GM21576 (cell line): Measurements from ENCODE around the gene TTYH3.
A peak's percentile ranks its signal among the peaks of the same experiment; 100 is the strongest.

Experiments
- ATAC-seq: cut with Tn5 transposase; IDR thresholded peaks from one replicate; pipeline ENCODE4 v1.9.1; 2021; ENCODE audit warnings: mild to moderate bottlenecking, moderate library complexity; ENCODE audit not compliant: unreplicated experiment

The TTYH3 gene

DNA sequence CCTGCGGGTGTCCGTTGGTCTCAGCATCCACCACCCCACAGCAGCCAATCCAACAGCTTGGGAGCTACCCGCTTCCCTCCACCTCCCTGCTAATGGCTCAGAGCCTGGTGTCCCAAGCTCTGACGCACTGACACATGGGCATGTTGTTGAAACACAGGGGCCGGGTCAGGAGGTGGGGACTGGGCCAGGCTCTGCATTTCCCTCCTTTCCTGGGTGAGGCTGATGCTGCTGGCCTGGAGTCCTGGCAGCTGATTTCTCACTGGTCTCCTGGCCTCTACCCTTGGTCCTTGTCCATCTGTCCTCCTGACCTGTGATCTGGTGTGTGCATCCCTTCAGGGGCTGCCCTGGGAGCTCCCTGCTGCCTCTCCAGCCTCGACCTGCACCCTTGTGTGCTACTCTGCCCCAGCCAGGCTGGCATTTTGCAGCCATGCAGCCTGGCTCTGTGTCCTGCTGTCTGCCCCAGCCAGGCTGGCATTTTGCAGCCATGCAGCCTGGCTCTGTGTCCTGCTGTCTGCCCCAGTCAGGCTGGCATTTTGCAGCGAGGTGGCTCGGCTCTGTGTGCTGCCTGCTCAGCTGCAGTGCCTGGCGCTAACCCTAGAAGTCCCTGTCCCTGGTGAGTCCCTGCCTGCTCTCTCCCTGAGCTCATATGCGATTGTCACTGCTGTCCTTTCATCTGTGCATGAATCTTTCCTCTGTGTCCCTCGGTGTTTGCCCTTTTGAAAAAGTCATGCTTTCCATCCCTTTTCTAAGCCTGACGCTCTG is 70.2 kb downstream of the TTYH3 start:
- no peak for ATAC-seq

DNA sequence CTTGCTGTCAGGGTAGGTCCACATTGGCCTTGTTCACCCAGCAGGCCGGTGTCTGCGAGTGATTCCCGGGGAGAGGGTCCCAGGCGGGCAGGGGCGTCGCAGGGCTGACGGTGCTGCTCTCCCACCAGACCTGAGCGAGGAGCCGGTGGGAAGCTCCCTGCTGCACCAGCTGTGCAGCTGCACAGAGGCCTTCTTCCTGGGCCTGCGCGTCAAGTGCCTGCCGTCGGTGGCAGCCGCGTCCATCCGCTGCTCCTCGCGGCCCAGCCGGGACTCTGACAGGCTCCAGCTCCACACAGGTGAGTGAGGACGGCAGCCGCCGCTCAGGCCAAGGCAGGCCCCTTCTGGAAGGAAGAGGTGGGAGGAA is 70.8 kb downstream of the TTYH3 start:
- no peak for ATAC-seq

DNA sequence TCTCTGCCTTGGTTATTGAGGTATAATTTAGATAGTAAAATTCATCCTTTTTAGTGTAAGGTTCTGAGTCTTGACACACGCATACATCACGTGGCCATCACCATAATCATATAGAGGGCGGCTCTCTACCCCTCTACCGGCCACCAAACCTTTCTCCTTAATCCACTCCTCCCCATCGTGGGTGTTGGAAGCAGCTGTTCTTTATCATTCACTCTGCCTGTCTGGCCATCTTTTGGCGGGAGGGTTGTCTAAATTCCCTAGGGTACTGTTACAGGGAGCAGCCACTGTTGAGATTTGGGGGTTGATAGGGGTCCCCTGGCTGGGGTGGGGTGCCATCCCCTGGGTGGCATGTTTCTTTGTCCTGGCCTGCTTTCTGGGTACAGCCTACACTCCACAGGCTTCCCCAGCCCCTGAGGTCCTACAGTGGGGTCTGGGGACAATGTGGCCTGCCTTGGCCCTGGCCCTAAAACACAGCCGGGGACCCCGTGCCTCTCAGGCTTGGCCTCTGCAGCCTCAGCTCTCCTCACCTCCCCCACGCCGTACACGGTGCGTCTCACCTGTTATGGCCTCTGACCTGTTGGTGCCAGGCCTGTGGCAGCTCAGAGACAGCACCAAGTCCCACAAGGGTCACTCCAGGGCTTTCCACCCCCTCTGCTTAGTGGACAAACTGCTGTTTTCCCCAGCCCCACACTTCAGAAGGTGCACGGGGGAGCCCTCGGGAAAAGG is 73.7 kb downstream of the TTYH3 start:
- ATAC-seq: no peak

DNA sequence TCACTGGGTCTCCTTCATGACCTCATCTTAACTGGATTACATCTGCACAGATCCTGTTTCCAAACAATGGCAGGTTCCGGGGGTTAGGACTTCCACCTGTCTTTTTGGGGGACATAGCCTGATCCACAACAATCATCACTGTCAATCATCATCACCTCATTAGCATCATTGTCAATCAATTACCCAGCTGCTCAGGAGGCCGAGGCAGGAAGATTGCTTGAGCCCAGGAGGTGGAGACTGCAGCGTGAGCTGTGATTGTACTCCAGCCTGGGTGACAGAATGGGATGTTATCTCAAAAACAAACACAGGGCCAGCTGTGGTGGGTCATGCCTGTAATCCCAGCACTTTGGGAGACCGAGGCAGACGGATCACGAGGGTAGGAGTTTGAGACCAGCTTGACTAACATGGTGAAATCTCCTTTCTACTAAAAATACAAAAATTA is 74.9 kb downstream of the TTYH3 start:
- no peak for ATAC-seq

DNA sequence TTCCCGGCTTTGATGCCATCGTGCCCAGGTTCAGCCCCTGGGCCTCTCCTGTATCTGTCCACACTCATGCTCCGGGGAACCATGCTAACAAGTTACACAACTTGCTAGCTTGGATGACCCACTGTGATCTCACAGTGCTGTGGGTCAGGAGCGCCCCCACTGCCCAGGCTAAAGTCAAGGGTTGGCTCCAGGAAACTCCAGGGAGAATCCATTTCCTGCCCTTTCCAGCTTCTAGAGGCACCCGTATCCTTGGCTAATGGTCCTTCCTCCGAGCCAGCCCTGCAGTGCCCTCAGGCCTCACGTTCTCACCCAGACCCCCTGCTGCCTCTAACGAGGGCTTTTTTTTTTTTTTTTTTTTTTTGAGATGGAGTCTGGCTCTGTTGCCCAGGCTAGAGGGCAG is 75.7 kb downstream of the TTYH3 start:
- no peak for ATAC-seq

DNA sequence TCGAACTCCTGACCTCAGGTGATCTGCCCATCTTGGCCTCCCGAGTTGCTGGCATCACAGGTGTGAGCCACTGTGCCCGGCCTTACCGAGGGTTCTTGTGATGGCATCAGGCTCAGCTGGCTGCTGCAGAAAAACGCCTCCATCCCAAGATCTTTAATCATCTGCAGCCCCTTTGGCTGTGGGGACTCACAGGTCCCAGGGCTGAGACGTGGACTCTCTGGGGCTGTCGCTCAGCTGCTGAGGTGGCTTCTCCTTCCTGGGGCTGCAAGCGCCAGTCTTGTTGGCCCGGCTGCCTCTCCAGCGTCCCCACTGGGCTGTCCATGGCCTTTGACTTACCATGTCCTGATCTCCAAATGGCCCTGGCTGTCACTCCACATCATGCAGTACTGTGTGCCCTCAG is 76.3 kb downstream of the TTYH3 start:
- ATAC-seq: no peak

DNA sequence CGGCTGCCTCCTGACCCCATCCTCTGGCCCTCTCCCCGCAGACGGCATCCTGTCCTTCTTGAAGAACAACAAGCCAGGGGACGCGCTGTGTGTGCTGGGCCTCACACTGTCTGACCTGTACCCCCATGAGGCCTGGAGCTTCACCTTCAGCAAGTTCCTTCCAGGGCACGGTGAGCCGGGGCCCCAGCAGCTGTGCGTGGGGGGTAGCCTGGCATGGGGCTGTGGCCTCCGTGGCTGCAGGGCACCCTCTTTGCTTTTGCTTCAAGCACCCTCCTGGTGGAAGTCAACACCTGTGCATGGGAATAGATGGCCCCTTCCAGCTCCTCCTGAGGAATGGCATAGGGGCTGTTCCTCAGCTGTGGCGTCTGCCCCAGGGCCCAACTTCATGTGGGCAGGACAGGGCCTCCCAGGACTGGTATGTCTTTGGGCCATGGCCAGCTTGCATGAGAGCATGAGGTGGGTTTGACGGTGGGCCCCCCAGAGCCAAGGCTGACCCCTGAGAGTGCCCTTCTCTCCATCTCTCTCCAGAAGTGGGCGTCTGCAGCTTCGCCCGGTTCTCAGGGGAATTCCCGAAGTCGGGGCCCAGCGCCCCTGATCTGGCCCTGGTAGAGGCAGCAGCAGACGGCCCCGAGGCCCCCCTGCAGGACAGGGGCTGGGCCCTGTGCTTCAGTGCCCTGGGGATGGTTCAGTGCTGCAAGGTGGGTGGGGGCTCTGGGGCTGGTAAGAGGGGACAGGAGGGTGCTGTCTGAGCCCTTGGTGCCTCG is 76.9 kb downstream of the TTYH3 start:
- ATAC-seq: no peak

DNA sequence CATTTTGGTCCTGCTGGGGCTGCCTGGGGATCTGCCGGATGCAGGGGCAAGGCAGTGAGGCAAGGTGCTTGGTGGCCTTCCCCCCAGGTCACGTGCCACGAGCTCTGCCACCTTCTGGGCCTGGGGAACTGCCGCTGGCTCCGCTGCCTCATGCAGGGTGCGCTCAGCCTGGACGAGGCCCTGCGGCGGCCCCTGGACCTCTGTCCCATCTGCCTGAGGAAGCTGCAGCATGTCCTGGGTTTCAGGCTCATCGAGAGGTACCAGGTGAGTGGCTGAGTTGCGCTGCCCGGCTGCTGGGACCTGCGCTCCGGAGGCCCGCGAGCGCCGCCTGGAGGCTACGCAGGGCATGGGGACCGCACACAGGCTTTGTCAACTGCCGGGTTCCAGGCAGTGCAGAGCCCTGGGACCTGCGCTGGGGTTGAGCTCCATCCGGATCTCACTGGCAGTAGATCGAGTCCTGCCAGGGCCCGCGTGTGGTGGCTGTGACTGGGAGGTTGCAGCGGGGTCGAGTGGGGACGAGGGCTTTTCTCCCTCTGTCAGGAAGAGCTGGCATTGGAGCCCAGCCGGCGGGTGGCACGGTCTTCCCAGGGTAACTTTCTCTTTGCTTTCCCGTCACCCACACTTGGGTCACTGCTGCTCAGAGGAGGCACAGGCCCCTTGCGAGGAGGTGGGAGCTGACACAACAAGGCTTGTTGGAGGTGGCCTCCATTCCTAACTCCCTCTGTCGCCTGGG is 77.9 kb downstream of the TTYH3 start:
- peak; percentile 70 for ATAC-seq

DNA sequence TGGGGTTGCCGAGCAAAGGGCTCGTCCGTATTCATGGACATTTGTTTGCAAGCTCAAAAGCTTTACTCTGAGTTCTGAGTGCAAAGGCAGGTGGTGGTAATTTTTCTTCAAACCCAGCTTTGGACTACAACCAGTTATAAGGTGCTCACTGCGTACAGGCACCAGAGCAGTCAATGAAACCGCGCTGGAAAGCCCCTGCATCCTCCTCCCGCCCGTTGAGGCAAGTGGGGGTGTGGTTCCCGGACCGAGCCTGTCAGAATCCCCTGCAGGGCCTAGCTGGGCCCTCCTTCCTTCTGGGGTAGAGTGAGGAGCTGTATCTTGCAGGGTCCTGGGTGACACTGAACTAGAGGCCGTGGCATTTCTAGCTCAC is 78.5 kb downstream of the TTYH3 start:
- ATAC-seq: peak; percentile 48

DNA sequence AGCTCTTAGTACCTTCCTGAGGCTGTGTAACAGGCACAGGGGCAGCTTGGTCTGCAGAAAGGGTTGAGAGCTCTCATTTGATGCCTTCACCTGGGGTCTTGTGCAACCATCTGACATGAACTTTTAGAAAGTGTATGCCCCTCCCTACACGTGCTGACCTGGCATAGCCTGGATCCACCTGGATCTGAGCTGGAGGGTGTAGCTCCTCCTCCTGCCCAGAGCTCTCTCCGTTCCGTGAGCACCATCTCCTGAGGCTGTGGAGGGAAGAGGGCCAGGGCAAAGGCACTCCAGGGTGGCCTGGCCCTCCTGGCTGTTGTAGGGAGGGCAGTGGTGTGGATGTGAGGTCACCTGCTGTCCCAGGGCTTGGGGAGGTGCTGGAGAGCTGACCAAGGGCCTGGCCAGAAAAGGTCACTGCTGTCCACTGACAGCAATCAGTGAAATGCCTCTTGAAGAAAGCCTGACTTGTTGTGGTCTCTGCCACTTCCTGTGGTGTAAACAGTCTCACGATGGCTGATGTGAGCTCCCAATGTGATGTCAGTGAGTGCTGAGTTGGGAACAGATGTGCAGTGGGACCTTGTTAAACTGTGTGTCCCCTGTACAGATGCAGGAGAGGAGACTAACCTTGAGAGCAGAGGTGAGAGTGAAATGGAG is 79.2 kb downstream of the TTYH3 start:
- ATAC-seq: peak; percentile 41

DNA sequence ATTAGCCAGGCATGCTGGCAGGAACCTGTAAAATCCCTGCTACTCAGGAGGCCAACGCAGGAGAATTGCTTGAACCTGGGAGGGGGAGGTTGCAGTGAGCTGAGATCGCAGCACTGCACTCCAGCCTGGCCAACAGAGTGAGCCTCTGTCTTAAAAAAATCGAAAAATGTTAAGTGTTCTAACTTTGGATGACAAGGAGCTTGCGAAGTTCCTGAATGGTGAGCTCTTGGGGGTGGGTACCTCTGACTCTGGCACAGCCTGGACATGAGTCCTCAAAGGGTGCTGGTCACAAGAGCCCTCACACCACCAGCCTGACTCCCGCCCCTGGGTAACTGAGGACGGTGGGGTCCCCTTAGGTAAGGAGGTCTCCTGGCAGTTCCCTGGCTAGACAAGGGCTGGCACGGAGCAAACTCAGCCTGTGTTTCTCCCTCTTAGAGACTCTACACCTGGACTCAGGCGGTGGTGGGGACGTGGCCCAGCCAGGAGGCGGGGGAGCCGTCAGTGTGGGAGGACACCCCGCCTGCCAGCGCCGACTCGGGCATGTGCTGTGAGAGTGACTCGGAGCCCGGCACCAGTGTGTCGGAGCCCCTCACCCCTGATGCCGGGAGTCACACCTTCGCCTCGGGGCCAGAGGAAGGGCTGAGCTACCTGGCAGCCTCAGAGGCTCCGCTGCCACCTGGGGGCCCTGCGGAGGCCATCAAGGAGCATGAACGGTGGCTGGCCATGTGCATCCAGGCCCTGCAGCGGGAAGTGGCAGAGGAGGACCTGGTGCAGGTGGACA is 80.3 kb downstream of the TTYH3 start:
- ATAC-seq: no peak

DNA sequence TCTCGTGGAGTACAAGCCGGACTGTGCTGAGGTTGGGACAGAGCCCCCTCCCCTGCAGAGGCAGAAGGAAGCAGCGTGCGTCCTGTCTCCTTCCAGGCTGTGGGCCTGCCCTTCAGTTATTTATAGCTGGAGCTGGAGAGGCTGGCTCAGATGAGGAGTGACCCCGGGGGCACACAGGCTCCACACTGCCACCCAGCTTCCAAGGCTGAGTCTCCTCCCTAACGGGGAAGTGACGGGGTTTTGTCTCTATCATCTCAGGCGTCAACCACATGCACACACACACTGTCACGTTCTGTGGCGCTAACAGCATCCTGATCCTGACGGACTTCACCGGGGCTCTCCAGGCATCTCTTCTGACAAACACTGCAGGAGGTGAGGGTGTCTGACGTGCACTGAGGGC is 81.6 kb downstream of the TTYH3 start:
- ATAC-seq: no peak

DNA sequence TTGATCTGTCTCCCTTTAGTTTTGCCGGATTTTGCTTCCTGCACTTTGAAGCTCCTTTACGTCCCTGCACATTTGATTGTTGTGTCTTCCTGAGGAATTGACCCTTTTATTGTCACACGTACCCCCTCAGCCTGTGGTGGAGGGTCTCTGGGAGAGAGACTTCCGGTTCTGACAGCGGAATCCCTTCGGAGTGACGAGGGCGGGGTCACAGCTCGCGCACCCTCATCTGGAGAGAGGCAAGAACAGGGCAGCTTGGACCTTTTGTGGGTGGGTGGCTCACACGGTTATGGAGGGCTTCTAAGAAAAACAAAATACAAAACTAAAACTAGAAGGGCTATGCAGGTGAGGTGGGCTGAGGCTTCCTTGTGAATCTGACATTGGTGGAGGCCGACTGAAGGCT is 82.2 kb downstream of the TTYH3 start:
- no peak for ATAC-seq
